HCT116 (cell line): ENCODE data around the gene TMEM175. TPM values are rescaled to one million over a fixed set of nuclear protein-coding genes. Genes with fewer than 3 reads are reported as not detected.

Source experiments
- ATAC-seq: fragments of 200-7000 bp; cut with Tn5 transposase; 2 replicates; pipeline ENCODE4 v1.9.1; 2020; ENCODE audit warnings: mild to moderate bottlenecking, moderate library complexity
- BruUV-seq: library from RNA; stranded (reverse); fragments of 400-500 nt; replicated peaks from 2 replicates; lab custom pipeline; 2021; lab: Mats Ljungman, UMichigan
- CTCF ChIA-PET: fragments of 300-600 bp; sonication (Branson Sonifier 250); formaldehyde crosslinking; loops from one replicate; lab custom pipeline; 2021; ENCODE audit warnings: antibody characterized with exemption; lab: Charles Lee
- POLR2A ChIA-PET: fragments of 300-600, 350-600 bp; sonication (Branson Sonifier 250); formaldehyde crosslinking; loops from one replicate; lab custom pipeline; 2021; ENCODE audit warnings: antibody characterized with exemption; lab: Charles Lee
- RAD21 ChIA-PET, 2 experiments: fragments of 300-600 bp; sonication (Branson Sonifier 250); formaldehyde crosslinking; loops; one replicate each; lab custom pipeline; 2023; ENCODE audit warnings: low total read pairs in 2 of 2; ENCODE audit not compliant: uncharacterized antibody in 2 of 2, unreplicated experiment in 2 of 2, low non-redundant PET in 1 of 2; lab: Charles Lee
- DNase-seq: peaks from one replicate; pipeline ENCODE4 v3.0.0-alpha.2; 2010; ENCODE audit warnings: low read depth, low spot score
- H2AFZ ChIP-seq: fragments of 200-600 bp; shearing (Covaris generic), sonication (generic); 2 replicates; pipeline ENCODE4 v1.6.1; 2017; ENCODE audit warnings: low read depth, mixed run types, mixed read lengths, antibody characterized with exemption, low read length; ENCODE audit not compliant: poor library complexity, severe bottlenecking
- H3K27ac ChIP-seq: 2 replicates; pipeline ENCODE4 v1.5.1; 2012; ENCODE audit warnings: low read depth, low read length
- H3K27me3 ChIP-seq: fragments of 200-600 bp; sonication (generic); 2 replicates; pipeline ENCODE4 v1.6.1; 2016; ENCODE audit warnings: mixed run types, low read length, mixed read lengths; ENCODE audit not compliant: insufficient read depth
- H3K36me3 ChIP-seq, 2 experiments: fragments of 200-500 bp in 1 of 2; fragments of 200-600 bp in 1 of 2; sonication (Bioruptor generic) in 1 of 2; sonication (generic) in 1 of 2; 2 replicates each; pipeline versions ENCODE4 v1.5.1 to v1.6.1; 2014 to 2016; ENCODE audit warnings: low read length in 2 of 2, inconsistent platforms in 1 of 2, mixed read lengths in 1 of 2, mixed run types in 1 of 2; ENCODE audit not compliant: insufficient read depth in 2 of 2, control insufficient read depth in 1 of 2
- H3K4me1 ChIP-seq, 2 experiments: fragments of 200-600 bp in 1 of 2; sonication (generic) in 1 of 2; 2 replicates each; pipeline versions ENCODE4 v1.5.1 to v1.6.1; 2012 to 2017; ENCODE audit warnings: low read length in 2 of 2, inconsistent platforms in 1 of 2, mild to moderate bottlenecking in 1 of 2, mixed read lengths in 1 of 2, mixed run types in 1 of 2, moderate library complexity in 1 of 2; ENCODE audit not compliant: insufficient read depth in 2 of 2, control insufficient read depth in 1 of 2
- H3K4me2 ChIP-seq: fragments of 200-600 bp; sonication (generic); 2 replicates; pipeline ENCODE4 v1.6.1; 2017; ENCODE audit warnings: mixed run types, low read length, mixed read lengths
- H3K4me3 ChIP-seq, 2 experiments: fragments of 200-600 bp in 1 of 2; sonication (generic) in 1 of 2; replicated peaks in 1 of 2; 2 replicates each; pipeline ENCODE4 v1.5.1; 2011 to 2016; ENCODE audit warnings: low read length in 2 of 2, control low read depth in 1 of 2, low read depth in 1 of 2, mild to moderate bottlenecking in 1 of 2, mixed read lengths in 1 of 2, mixed run types in 1 of 2
- H3K79me2 ChIP-seq: fragments of 200-600 bp; sonication (generic); 2 replicates; pipeline ENCODE4 v1.6.1; 2017; ENCODE audit warnings: mild to moderate bottlenecking, mixed run types, low read length, moderate library complexity, mixed read lengths; ENCODE audit not compliant: insufficient read depth
- H3K9ac ChIP-seq: fragments of 200-600 bp; sonication (generic); 2 replicates; pipeline ENCODE4 v1.6.1; 2016; ENCODE audit warnings: low read length, mixed read lengths
- H3K9me2 ChIP-seq: fragments of 200-600 bp; sonication (generic), shearing (Covaris generic); 2 replicates; pipeline ENCODE4 v1.6.1; 2017; ENCODE audit warnings: mixed run types, mild to moderate bottlenecking, moderate library complexity; ENCODE audit not compliant: insufficient read depth
- H3K9me3 ChIP-seq, 2 experiments: fragments of 200-500 bp in 1 of 2; fragments of 200-600 bp in 1 of 2; sonication (Bioruptor generic) in 1 of 2; sonication (generic) in 1 of 2; 2 replicates each; pipeline ENCODE4 v1.6.1; 2014 to 2017; ENCODE audit warnings: low read length in 2 of 2, mixed read lengths in 2 of 2, inconsistent platforms in 1 of 2, low read depth in 1 of 2, mild to moderate bottlenecking in 1 of 2, mixed run types in 1 of 2, moderate library complexity in 1 of 2; ENCODE audit not compliant: control insufficient read depth in 1 of 2, insufficient read depth in 1 of 2
- H4K20me1 ChIP-seq: fragments of 200-600 bp; sonication (generic), shearing (Covaris generic); 2 replicates; pipeline ENCODE4 v1.6.1; 2017; ENCODE audit warnings: mixed run types, mild to moderate bottlenecking, moderate library complexity; ENCODE audit not compliant: insufficient read depth
- CBX3 ChIP-seq: IDR thresholded peaks from 2 replicates; pipeline ENCODE4 v1.6.1; 2012; ENCODE audit warnings: low read depth
- CTCF ChIP-seq, 3 experiments: fragments of 200-600 bp in 1 of 3; sonication (generic) in 1 of 3; IDR thresholded peaks in 2 of 3; conservative IDR thresholded peaks in 1 of 3; 2 replicates each; pipeline ENCODE4 v1.5.1; 2012 to 2017; ENCODE audit warnings: low read depth in 2 of 3, low read length in 2 of 3, antibody characterized with exemption in 1 of 3, borderline replicate concordance in 1 of 3, control low read depth in 1 of 3, mild to moderate bottlenecking in 1 of 3, mixed read lengths in 1 of 3, mixed run types in 1 of 3, moderate library complexity in 1 of 3; ENCODE audit not compliant: insufficient read depth in 1 of 3
- EGR1 ChIP-seq: IDR thresholded peaks from 2 replicates; pipeline ENCODE4 v1.6.1; 2012; ENCODE audit warnings: low read depth
- ELF1 ChIP-seq: IDR thresholded peaks from 2 replicates; pipeline ENCODE4 v1.6.1; 2012; ENCODE audit warnings: low read depth, borderline replicate concordance
- EZH2 ChIP-seq: fragments of 200-600 bp; sonication (generic); IDR thresholded peaks from 2 replicates; pipeline ENCODE4 v1.6.1; 2017; ENCODE audit warnings: antibody characterized with exemption, mixed run types
- FOSL1 ChIP-seq: IDR thresholded peaks from 2 replicates; pipeline ENCODE4 v1.6.1; 2012; ENCODE audit warnings: low read depth
- MAX ChIP-seq: IDR thresholded peaks from 2 replicates; pipeline ENCODE4 v1.6.1; 2012
- POLR2A ChIP-seq: IDR thresholded peaks from 2 replicates; pipeline ENCODE4 v1.7.0; 2011; ENCODE audit warnings: borderline replicate concordance; ENCODE audit not compliant: insufficient read depth, insufficient read length; ENCODE audit errors: extremely low read depth
- POLR2AphosphoS5 ChIP-seq: IDR thresholded peaks from 2 replicates; pipeline ENCODE4 v1.6.1; 2011; ENCODE audit warnings: mild to moderate bottlenecking, low read depth, low read length, moderate library complexity
- TCF7L2 ChIP-seq: IDR thresholded peaks from 2 replicates; pipeline ENCODE4 v1.7.0; 2011; ENCODE audit warnings: borderline replicate concordance, inconsistent platforms; ENCODE audit not compliant: insufficient read depth, insufficient read length; ENCODE audit errors: extremely low read depth
- intact Hi-C: fragments of 100-400 bp; cut with micrococcal nuclease; formaldehyde crosslinking; loops from 2 replicates; pipeline ENCODE4 v1.10.0; 2022
- total RNA-seq: library from RNA; stranded (reverse); gene quantifications from one replicate; pipeline ENCODE4 v1.2.1, GENCODE V29; 2021; ENCODE audit not compliant: unreplicated experiment

TMEM175 gene
- total RNA-seq, 1 experiment from 2014 or later, result 17.5 TPM

- peaks cover 68% of the 10 kb centered on the region for H3K79me2 ChIP-seq
- H3K4me2 ChIP-seq, result no peak overlapping the region
- ChIA-PET CTCF (no interaction called here), POLR2A (no interaction called here), RAD21 (no interaction called here)
- H3K9me3 ChIP-seq, result no peaks in the 10 kb centered on the region
- no peak overlapping the region for H3K4me3 ChIP-seq
- 0 out of 2 replicates have a peak, but pooled peaks cover 5% of the 10 kb centered on the region for H4K20me1 ChIP-seq
- no peak overlapping the region for H3K27ac ChIP-seq
- no peaks in the 10 kb centered on the region for H3K9me2 ChIP-seq
- intact Hi-C loops, result loop anchor here (10.0 kb wide), 1 partner anchor 70 kb away; no protein-coding TSS in a partner anchor
- H2AFZ ChIP-seq, result no peak overlapping the region
- no peaks in the 10 kb centered on the region for H3K4me1 ChIP-seq
- TF ChIP-seq EGR1 (no peak), POLR2A (no peak), ELF1 (no peak), MAX (no peak), EZH2 (no peak), FOSL1 (no peak), POLR2AphosphoS5 (no peak), CTCF (IDR thresholded peaks at IDR 0.05 in 2 of 3, conservative IDR thresholded peaks at IDR 0.05 in 1 of 3; ENCODE audit: borderline replicate concordance in 1 of 3, insufficient read depth in 1 of 3, low read depth in 2 of 3, low read length in 2 of 3) (no peak), TCF7L2 (no peak), CBX3 (no peak)
- ATAC-seq (no peak), DNase-seq (no peak)
- no peaks in the 10 kb centered on the region for H3K27me3 ChIP-seq
- H3K36me3 ChIP-seq, result peaks cover 0 to 4% of the 10 kb centered on the region in 2 experiments; a peak in 2 of 4 replicates
- no peak overlapping the region for H3K9ac ChIP-seq
- BruUV-seq, result no TSS peak
Observed at GRCh38 chr4:914531-914930, 17.7 kb upstream of the TMEM175 start.
